ENCODE results near the gene DAB2IP. TPM values are rescaled to one million over a fixed set of nuclear protein-coding genes. Genes with fewer than 3 reads are reported as not detected.

The DAB2IP gene
- total RNA-seq, 3 donors from 2014 or later, result 109 to 157 (median 111) TPM

DNA sequence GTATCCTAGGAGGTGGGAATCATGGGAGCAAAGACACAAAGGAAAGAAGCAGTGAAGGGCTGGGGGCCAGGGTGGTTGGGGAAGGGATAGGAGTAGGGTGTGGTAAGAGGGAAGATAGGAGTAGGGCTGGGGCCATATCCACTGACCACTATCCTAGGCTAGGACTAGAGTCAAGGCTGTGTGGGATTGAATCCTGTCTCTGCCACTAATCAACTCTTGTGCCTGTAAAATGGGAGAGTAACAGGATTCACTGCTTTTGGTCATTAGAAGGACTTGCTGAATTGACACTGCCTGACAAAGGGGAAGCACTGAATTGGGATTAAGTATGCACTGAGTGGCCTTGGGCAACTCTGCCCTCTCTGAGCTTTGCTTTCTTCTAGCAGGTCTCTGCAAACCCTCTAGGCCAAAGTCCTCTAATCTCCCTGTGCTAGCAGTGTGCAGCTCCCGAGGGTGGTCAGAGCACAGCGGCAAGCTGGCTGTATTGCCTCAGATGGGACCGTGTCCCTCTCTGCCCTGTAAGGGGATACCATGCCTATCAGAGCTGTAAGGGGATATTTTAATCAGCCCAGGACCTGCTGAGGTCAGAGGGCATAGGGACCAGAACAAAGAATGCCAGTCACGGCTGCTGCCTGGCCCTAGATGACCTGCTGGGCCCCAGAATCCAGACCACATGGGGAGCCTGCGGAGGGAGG lies 12.4 kb upstream of the DAB2IP start:
- Histone ChIP-seq H3K4me3 (no peak overlapping the region), H3K36me3 (ENCODE audit: low read depth) (no peaks in the 10 kb centered on the region), H3K9me3 (no peaks in the 10 kb centered on the region), H3K4me1 (ENCODE audit: low read depth) (peaks cover 6% of the 10 kb centered on the region)
- intact Hi-C loops (cut with DNase I, micrococcal nuclease), result no loop called here
- TF ChIP-seq, protein P1, sequence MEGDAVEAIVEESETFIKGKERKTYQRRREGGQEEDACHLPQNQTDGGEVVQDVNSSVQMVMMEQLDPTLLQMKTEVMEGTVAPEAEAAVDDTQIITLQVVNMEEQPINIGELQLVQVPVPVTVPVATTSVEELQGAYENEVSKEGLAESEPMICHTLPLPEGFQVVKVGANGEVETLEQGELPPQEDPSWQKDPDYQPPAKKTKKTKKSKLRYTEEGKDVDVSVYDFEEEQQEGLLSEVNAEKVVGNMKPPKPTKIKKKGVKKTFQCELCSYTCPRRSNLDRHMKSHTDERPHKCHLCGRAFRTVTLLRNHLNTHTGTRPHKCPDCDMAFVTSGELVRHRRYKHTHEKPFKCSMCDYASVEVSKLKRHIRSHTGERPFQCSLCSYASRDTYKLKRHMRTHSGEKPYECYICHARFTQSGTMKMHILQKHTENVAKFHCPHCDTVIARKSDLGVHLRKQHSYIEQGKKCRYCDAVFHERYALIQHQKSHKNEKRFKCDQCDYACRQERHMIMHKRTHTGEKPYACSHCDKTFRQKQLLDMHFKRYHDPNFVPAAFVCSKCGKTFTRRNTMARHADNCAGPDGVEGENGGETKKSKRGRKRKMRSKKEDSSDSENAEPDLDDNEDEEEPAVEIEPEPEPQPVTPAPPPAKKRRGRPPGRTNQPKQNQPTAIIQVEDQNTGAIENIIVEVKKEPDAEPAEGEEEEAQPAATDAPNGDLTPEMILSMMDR (IDR thresholded peaks at IDR 0.05), result no peak
- peak in 1 of 3 donors; percentile 11 for DNase-seq
- no peak for ATAC-seq

DNA sequence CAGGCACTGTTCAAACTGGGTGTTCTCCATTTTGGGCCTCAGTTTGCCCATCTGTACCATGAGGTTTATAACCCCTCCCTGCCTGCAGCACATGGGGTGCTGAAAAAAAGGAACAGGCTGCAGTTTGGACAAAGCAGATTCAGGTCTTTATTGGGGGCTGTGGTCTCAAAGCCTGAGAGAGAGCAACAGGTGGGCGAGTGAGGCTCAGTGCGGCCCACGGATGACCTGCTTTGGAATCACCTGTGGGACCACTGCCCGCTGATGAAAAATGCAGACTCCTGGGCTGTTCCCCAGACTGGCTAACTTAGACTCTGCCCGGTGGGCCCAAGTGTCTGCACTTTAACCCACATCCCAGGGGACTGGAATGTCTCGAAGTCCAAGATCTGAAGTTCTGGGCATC lies 11.8 kb upstream of the DAB2IP start:
- ATAC-seq (no peak), DNase-seq (peak in 1 of 3 donors; percentile 12)
- H3K36me3 ChIP-seq (ENCODE audit: low read depth), result no peaks in the 10 kb centered on the region
- intact Hi-C loops (cut with DNase I, micrococcal nuclease), result no loop called here
- H3K4me1 ChIP-seq (ENCODE audit: low read depth), result peaks cover under 1% of the 10 kb centered on the region
- TF ChIP-seq, protein P1 (IDR thresholded peaks at IDR 0.05), result no peak
- no peaks in the 10 kb centered on the region for H3K9me3 ChIP-seq
- H3K4me3 ChIP-seq, result no peak overlapping the region

DNA sequence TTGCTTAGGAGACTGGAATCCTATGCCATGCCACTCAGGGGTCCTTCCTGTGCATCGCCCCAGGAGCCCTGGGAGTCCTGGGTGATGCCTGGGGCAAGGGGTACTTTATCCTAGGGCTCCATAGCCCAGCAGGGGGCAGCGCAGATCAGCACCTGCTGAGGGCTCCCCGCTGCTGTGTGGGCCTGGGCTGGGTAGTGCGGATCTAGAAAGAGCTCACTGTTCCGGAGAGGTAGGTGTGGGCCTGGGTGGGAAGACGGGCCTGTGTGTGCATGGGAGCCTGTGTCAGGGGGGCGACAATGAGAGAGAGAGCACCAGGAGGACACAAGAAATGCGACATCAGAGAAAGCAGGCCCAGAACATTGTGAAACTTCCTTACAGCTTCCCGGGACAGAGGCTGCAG lies 11.4 kb upstream of the DAB2IP start:
- intact Hi-C loops (cut with DNase I, micrococcal nuclease), result no loop called here
- H3K36me3 ChIP-seq (ENCODE audit: low read depth), result no peaks in the 10 kb centered on the region
- ATAC-seq, result peak; percentile 90
- DNase-seq, result peak; percentile 77 to 93 (median 90)
- H3K4me3 ChIP-seq, result no peak overlapping the region
- H3K4me1 ChIP-seq (ENCODE audit: low read depth), result no peaks in the 10 kb centered on the region
- no peaks in the 10 kb centered on the region for H3K9me3 ChIP-seq
- TF ChIP-seq, protein P1 (IDR thresholded peaks at IDR 0.05), result peak; percentile 47

DNA sequence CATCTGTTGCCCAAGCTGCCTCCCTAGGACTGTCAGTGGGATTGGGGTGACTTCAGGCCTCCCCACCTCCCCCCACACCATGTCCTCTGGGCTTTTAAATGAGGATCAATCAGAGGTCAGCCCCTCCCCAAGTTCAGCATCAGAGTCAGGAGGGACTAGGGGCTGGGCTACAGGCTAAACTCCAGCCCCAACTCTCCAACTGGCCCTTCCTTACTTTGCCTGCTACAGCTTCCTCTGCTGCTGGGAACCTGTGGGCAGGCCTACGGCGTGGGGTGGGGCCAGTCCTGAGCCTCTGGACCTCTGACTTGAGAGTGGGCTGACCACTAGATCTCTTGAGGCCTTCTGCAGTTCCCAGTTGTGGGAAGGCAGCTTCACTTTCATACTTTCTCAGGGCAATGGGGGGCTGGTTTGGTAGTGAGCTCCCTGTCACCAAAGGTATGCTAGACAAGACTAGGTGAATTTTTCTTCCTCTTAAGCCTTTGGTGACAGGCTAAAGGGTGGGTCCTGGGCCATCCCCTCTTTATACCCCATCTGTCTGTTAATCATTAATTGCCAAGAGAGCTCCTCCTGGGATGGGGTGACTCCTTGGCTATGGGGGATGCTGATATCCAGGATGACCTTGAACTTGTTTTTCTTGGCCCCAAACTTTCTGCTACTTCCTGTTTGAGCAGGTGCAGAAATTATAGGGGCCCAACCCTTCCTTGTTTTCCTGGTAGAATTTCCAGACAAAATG lies 10.8 kb upstream of the DAB2IP start:
- H3K4me1 ChIP-seq (ENCODE audit: low read depth), result no peaks in the 10 kb centered on the region
- TF ChIP-seq, protein P1 (IDR thresholded peaks at IDR 0.05), result no peak
- no peak overlapping the region for H3K4me3 ChIP-seq
- intact Hi-C loops (cut with DNase I, micrococcal nuclease), result no loop called here
- ATAC-seq (peak; percentile 72), DNase-seq (peak; percentile 53 to 62 (median 59))
- H3K9me3 ChIP-seq, result no peaks in the 10 kb centered on the region
- H3K36me3 ChIP-seq (ENCODE audit: low read depth), result no peaks in the 10 kb centered on the region

DNA sequence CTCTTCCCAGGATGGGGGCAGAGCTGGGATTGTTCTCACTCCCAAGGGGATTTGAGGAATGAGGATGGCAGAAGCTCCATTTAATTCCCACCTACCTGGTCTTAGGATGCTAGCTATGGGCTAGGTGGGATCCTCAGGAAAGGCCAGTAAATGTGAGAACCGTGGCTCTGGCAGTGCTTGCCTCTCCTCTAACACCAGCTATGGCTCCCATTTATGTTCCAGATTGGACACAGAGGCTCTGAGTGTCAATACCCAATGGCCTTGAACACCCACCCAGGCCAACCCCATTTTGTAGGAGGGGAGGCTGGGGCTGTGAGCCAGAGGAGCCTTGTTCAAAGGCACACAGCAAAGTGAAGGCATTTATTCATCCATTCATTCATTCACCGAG lies 10.2 kb upstream of the DAB2IP start:
- intact Hi-C loops (cut with DNase I, micrococcal nuclease), result no loop called here
- Histone ChIP-seq H3K9me3 (no peaks in the 10 kb centered on the region), H3K4me3 (no peak overlapping the region), H3K36me3 (ENCODE audit: low read depth) (no peaks in the 10 kb centered on the region), H3K4me1 (ENCODE audit: low read depth) (no peaks in the 10 kb centered on the region)
- TF ChIP-seq, protein P1 (IDR thresholded peaks at IDR 0.05), result no peak
- DNase-seq (peak in 2 of 3 donors; percentile 15 to 30), ATAC-seq (no peak)
